Stimulated activated CD8-positive, alpha-beta memory T cell treated with anti-CD3 and anti-CD28 coated beads, Interleukin-2, amount 100 ng/mL, for 48 hours (primary cell): ENCODE measurements around the gene NGLY1.

ENCODE experiments used
- DNase-seq, 2 donors: peaks; one replicate each; pipeline ENCODE4 v3.0.0-alpha.2; 2020; ENCODE audit warnings: low read depth in 2 of 2

Gene NGLY1

DNA sequence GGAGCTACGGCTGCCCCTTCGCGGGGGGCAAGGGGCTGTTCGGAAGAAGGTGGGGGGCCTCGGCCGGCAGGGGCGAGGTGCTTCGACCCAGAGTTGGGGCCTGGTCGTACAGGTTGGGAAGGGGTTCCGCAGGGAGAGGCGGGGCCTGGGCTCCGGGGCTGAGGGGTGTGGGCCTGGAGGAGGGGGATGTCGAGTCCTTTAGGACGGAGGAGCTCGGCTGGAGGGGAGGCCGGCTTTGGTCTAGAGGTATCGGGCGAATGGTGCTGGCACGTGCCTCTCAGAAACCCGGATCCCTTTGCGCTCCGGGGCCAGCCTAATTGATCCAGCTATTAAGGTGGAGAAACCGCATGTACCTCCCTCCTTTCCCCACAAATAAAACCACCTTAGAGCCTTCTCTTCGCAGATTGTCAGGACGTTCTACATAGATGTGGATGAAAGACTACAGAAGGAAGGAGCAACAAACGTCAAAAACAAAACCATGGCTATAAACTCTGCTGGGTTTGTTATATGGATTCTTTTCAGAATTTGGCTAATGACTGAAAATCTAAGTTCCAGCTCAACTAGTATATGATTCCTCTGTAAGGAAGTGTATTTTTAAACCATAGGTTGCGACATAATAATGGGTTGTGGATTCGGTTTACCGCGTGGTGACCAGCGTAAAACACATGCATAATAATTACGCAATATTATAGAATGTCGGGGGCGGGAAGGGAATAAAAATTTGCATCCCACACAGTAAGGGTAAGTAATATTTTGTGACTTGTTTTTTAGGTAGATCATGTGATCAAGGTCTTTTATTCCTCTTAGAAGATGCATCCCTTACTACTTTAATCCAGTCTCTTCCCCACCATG, 644 bp upstream of the NGLY1 start:
- DNase-seq = no peak

DNA sequence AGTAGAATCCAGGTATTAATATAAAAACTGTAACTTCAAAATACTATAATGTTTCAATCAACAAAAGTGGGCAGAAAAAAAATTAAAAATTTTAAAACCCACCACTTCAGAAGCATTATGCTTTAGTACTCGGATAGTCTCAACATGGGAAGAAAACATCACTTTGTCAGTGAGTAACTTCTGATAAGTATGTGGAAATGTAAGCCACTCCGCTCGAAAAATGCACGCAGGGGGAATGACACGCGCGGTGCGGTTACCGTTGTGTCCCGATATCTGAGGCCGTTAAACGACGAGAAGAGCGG, 656 bp downstream of the NGLY1 start:
- DNase-seq = no peak

DNA sequence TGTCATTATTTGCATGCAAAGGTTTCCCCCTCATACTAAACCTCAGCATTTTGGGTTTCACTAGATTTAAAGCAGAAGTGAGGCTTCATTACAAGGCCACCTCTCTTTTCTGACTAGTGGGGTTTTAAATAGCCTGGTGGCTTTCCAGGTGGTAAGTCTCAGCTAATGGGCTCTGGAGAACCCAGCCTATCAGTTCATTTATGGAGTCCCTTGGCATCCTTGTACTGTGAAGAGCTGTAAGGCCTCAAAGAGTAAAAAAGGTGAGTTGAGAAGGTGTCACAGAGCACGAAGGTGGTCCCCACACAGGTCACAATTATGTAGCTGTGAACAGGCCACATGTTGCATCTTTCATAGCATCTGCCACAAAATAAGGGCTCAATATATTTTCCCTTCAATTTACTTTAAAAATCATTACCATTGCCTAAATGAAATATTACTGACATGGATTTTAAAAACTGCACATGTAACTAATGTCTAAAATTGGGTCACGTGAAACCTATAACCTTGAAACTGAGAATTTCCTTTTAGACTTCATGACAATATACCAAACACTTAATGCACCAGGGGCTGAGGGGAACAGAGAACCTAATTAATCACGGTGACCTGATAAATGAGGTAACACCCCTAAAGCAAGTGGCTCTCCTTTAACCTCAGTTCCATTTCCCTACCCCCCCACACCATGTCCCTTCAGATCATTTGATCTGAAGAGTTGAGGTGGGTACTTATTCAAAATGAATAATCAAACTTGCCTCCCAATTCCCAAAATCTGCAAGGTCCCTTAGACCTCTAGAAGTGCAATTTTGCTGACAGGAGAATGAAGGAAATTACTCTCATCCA, 1.3 kb downstream of the NGLY1 start:
- no peak for DNase-seq

DNA sequence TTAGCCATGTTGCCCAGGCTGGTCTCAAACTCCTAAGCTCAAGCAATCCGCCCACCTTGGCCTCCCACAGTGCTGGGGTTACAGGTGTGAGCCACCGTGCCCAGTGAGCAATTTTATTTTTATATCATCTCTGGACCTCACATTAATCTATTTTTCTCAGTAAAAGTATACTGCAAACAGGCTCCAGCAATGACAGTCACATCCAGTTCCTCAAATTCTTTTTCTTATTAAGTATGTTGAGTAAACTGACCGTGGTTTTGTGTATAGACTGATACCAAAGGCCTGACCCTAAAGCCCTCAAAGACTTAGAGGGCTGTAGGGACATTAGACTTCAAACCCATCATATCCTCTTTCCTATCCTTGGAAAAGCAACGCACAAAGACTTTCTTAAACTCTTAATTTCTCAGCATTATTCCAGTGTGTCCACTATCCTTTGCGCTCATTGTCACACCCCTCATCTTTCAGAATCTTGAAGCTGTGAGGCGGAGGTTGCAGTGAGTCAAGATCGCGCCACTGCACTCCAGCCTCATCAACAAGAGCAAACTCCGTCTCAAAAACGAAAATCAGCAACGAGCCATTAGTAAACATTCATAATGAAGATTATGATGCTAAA, 2.0 kb downstream of the NGLY1 start:
- DNase-seq = no peak

DNA sequence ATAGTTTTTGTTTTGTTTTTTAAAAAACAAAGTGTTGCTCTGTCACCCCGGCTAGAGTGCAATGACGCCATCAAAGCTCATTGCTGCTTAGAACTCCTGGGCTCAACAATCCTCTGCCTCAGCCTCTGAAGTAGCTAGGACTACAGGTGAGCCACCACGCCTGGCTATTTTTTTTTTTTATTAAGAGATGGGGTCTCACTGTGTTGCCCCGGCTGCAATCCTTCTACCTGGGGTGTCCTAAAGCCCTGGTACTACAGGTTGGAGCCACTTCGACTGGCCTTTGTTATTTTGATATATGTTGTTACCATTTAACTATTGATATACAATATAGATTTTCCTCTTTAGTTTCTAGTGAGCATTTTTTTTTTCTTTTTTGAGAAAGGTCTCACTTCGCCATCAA, 2.6 kb downstream of the NGLY1 start:
- DNase-seq = no peak

DNA sequence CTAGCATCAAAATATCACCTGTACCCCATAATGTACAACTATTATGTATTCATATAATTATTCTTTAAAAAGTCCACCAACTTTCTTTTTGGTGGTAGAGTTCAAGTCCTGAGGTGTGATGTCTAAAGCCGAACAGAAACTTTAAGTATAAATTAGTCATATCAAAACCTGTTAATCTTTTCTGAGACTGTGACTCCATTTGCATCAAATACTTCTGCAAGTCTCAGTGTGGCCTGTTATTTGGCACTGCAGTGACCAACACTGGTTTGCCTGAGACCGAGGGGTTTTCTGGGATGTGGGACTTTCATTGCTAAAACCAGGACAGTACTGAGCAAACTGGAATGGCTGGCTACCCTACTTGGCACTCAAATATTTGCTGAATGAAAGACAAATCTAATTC, 7.3 kb downstream of the NGLY1 start:
- no peak for DNase-seq

DNA sequence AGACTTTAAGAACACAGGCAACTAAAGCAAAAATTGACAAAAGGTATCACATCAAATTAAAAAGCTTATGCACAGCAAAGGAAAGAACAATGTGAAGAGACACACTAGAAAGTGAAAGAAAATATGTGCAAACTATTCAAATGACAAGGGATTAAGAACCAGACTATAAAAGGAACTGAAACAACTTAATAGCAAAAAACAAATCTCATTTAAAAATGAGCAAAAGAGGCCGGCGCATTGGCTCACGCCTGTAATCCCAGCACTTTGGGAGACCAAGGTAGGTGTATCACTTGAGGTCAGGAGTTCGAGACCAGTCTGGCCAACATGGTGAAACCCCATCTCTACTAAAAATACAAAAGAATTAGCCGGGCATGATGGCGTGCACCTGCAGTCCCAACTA, 14.4 kb downstream of the NGLY1 start:
- no peak for DNase-seq

DNA sequence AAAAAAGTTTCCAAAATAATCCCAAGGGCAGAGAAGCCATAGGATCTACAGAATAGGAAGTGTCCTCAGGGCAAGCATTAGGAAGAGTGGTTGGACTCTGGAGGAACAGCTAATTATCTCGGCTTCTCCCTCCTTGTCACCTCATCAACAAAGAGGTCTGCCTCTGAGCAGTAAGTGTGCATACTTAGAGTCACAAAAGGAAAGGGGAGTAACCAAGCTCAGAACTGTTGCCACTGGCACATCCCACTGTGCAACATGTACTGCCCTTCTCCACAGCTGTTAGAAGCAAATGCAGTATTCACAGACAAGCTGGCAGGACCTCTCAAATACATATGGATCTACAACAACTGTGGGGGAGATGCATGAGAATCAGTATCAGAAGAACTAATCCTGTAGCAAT, 31.5 kb downstream of the NGLY1 start:
- DNase-seq = no peak

DNA sequence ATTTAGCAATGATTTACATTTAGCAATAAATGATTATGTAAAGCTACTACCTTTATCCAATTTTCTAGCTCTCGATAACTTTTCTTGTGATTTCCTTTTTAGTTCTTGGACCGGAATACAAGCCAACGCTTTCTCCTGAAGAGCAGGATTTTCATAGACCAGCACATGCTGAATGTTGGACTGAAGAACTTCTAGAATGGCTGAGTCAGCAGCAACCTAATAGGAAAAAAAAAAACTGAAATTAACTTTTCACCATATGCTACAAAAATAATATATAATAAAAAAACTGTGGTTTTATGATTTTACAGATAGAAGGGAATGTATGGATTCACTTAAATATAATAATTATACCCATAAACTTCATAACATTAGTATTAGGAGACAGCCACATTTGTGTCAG, 32.2 kb downstream of the NGLY1 start:
- DNase-seq = no peak

DNA sequence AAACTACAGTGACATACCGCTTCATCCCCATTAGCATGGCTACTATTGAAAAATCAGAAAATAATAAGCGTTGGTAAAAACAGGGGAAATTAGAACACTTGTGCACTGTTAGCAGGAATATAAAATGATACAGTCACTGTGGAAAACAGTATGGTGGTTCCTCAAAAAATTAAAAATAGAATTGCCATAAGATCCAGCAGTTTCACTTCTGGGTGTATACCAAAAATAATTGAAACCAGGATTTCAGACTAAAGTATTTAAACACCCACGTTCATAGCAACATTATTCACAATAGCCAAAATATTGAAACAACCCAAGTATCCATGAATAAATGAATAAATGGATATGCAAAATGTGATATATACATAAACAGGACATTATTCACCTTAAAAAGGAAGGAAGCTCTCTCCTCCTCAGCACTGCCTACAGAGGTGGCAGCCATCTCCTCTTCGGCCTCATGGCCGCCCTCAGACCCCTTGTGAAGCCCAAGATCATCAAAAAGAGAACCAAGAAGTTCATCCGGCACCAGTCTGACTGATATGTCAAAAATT, 34.1 kb downstream of the NGLY1 start:
- DNase-seq = no peak

DNA sequence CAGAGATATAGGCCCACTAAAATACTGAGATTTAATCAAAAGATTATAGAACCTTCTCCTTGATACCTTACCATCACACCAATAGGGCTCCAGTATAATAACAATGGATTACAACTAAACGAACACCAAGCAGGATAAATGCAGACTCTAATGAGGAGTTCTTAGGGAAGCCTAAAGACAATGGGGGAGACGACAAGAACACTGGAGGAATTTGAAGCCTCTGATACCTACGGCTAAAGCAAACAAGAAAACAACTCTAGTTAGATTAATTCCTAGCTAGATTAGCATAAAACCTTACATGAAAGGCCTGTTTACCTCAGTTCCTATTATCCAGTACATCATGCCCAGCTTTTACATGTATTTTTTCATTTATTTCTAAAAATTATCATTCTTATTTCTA, 35.1 kb downstream of the NGLY1 start:
- no peak for DNase-seq

DNA sequence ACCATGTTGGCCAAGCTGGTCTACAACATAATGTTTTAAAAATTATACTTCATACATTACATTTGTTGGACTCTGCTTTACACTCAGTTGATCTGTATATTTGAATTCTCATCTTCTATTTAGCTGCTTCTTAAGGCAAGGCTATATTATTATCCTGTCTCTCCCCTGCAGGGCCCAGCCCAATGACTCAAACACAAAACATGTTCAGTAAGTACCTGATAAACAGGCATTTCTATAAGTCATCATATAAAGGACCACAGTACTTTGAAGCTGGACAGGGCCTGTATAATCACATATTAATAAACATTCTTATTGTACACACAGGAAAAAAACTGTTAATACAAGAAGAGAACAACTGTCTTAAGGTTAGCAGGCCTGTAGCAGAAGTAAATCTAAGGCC, 36.2 kb downstream of the NGLY1 start:
- no peak for DNase-seq

DNA sequence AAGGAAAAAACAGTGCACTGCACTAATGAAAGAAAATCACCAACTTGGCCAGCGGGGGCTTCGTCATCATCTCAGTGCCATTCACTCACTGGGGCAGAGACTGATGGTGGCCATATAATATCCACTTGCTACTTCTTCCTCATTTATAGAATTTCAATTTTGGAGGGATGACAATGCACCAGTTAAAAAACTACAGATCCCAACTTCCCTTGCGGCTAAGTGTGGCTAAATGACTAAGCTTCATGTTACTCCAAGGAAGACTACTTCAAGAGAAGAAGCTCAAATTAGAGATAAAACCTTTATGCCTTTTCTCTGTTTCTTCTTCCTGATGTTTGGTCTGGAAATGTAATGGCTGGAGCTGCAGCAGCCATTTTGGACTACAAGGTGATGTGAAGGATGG, 38.8 kb downstream of the NGLY1 start:
- no peak for DNase-seq

DNA sequence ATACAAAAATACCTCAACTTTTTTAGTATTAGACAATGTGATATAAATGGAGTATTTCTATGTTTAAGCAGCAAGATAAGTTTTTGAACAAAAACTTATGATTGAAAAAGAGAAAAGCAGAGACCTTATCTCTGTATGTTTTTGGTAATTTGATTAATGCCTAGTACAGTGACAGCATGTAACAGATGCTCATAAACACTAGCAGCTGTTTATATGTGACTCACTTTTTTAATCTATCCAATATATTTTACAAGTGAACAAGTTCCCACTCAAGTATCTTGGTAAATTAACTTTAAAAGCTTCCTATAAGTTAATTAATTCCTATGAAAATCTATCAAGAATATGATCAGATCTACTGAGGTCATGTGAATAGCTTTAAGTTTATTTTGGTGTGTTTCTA, 55.1 kb downstream of the NGLY1 start:
- no peak for DNase-seq

DNA sequence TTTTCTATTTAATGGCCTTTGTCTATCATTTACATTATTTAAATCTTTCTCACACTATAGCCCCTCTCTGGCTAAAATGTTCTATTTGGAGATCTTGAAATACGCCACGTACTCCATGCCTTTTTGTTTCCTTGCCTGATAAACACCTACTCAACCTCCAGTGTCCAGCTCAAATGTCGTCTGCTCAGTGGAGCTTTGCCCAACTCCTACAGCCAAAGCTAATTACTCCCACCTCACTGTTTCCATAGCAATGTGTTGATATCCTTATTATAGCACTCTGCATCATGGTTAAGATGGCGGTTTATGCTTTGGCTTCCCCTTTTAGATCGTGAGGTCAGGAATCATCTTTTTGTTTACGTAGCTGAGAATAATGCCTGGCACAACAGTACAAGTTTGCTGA, 55.9 kb downstream of the NGLY1 start:
- DNase-seq = no peak

DNA sequence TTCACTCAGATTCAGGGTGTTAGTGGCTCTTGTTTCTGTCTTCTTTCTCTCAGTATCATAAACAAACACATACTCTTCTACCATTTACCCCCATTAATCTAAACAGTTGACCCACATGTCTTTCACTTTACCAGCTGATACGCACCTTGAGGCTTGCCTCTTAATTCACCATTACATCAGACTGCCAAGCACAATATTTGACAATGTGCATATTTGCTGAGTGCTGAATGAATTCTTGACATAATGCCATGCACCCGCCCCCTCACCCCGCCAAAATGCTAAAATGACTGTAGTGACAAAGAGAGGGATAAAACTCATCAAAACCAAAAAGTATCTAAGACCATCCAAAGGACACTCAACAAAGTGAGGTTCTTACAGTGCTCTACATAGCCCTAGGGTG, 57.4 kb downstream of the NGLY1 start:
- DNase-seq = no peak

DNA sequence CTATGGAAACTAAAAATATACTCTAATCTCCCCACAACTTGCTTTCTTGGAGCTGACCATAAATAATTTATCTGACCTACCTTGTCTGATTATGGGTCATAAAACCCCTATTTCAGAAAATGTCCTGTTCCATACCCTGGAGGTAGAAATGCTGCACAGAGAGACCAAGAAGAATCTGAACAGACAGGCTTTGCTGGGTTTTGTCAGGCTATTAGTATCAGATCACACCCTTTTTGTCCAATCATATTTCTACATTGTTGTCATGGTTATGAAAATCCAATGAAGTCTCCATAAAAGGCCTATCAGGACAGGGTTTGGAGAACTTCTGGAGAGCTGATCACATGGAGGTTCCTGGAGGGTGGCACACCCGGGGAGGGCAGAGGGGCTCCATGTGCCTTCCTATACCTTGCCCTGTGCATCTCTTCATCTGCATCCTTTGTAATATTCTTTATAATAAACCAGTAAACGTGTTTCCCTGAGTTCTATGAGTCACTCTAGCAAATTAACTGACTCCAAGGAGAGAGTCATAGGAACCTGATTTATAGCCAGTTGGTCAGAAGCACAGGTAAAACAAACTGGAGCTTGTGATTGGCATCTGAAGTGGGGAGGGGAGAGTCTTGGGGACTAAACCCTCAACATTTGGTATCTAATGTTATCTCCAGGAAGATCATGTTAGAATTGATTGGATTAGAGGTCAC, 58.1 kb downstream of the NGLY1 start:
- DNase-seq = no peak

DNA sequence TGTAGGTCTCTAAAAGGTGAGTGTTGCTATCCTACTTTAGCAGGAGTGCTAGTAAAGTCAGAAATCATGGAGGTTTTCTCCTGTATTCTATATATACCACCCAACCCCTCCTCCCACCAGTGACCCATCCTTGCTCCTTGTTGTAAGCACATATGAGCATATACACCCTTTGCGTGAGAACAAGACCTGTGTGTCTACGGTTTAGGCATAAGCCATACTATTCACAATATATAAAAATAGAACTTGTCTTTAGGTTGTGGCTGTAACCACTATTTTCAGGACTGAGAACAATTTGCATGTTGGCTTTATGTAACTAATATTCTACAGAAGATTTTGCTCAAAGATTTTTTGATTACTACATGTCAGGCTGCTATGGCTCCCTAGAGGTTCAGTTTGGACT, 59.4 kb downstream of the NGLY1 start:
- no peak for DNase-seq

DNA sequence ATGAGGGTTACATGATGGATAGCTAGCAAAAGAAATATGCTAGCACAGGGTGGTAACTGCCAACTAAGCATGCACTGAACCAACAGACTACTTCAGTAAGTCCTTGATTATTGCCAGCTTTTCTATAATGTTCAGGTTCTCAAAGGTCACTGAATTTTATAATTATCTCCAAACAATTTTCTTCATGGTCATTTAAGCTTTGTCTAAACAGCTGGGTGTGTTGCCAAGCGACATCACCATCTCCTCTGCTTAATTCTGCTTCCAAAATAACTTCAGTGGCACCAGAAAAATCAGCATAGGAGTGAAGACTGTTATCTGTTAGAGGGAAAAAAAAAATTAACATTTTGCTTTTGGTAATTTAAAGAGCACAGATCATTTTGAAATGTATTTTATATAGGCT, 63.9 kb downstream of the NGLY1 start:
- no peak for DNase-seq

DNA sequence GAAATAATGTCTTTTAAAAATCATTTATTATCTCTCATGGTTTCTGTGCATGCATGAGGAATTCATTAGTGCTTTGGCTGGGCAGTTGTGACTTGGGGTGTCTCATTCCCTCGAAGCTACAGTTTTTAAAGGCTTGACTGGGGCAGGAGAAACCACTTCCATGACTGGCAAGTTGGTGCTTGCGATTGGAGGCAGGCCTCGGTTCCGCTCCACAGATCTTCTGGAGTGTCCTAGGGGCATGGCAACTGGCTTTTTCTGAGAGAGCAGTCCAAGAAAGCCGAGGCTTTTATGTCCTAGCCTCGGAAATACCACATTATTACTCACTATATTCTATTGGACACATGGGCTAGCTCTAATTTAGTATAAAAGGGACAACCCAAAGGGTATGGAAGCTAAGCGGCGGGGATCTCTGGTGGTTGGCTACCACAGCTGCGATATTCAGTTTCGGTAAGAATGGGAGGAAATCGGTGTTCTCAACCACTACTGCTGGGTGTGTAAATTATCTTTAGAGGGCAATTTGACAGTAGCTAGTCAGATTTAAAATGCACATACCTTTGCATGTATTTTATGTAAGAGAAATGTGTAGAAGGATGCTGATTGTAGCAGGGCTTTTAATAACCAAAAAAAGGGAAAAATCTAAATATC, 69.8 kb downstream of the NGLY1 start:
- DNase-seq = no peak

DNA sequence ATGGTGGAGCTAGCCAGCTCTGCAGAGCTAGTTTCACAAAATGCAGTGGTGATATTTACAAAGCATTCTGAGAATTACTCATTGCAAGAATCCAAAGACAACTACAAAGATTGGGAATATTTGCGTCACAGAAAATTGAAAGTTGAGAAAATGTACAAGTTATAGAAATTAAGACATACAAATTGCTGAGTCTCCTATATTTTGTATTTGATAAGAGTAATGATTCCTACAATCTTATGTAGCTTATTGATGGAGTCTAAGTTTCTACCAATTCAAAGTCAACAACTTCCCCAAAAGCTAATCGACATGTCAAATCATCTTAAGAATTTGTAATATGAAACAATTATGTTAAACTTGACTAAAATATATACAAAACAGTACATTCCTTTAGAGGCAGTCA, 72.2 kb downstream of the NGLY1 start:
- DNase-seq = no peak

DNA sequence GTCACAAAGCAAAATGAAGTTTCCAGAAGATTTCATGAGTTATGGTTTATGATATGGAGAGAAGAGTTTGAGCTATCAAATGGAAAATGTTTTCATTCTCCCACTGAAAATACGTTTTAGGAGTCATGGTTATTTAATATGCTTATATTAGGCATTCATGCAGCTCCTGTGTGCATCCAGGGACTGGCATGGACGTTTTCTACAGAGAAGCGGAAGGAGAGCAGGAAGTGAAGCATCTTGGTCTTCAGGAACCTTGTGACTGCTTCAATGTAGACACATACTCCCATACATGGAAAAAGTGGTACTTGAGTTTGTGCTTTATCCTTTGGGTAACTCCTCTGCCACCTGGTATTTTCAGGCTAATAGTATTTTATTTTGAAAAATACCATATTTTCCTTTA, 75.2 kb downstream of the NGLY1 start:
- DNase-seq = no peak
